Measurements from ENCODE around the gene TC2N.

TC2N gene

GRCh38 chr14:91753501-91754128, 113.7 kb downstream of the TC2N start:
- H3K36me3 ChIP-seq (ENCODE audit: insufficient read depth, insufficient read length, low read length), result no peaks in the 10 kb centered on the region
- DNase-seq (ENCODE audit: low read depth, low spot score), result no peak
- no peak overlapping the region for H3K9ac ChIP-seq (ENCODE audit: insufficient read length, low read depth)
- H3K4me3 ChIP-seq (ENCODE audit: insufficient read length, low read depth), result no peak overlapping the region
- no peaks in the 10 kb centered on the region for H3K27me3 ChIP-seq (ENCODE audit: insufficient read depth, insufficient read length)
- TF ChIP-seq SUZ12 (IDR thresholded peaks at IDR 0.05; ENCODE audit: extremely low read depth, insufficient read depth, insufficient read length), result no peak
- TF ChIP-seq ZNF274 (IDR thresholded peaks at IDR 0.05; ENCODE audit: low read depth, low read length), result no peak
- no peak for TF ChIP-seq YY1 (IDR thresholded peaks at IDR 0.05; ENCODE audit: insufficient read depth, insufficient read length)
- no peaks in the 10 kb centered on the region for H3K9me3 ChIP-seq (ENCODE audit: insufficient read depth, low read length)
- H3K4me1 ChIP-seq (ENCODE audit: insufficient read depth, insufficient read length), result no peaks in the 10 kb centered on the region

GRCh38 chr14:91752961-91753360, 114.4 kb downstream of the TC2N start:
- H3K4me1 ChIP-seq (ENCODE audit: insufficient read depth, insufficient read length), result no peaks in the 10 kb centered on the region
- no peak for DNase-seq (ENCODE audit: low read depth, low spot score)
- TF ChIP-seq SUZ12 (IDR thresholded peaks at IDR 0.05; ENCODE audit: extremely low read depth, insufficient read depth, insufficient read length) (no peak), ZNF274 (IDR thresholded peaks at IDR 0.05; ENCODE audit: low read depth, low read length) (no peak), YY1 (IDR thresholded peaks at IDR 0.05; ENCODE audit: insufficient read depth, insufficient read length) (no peak)

GRCh38 chr14:91751719-91752118, 115.6 kb downstream of the TC2N start:
- H3K4me3 ChIP-seq (ENCODE audit: insufficient read length, low read depth), result no peak overlapping the region
- DNase-seq (ENCODE audit: low read depth, low spot score), result no peak
- TF ChIP-seq SUZ12 (IDR thresholded peaks at IDR 0.05; ENCODE audit: extremely low read depth, insufficient read depth, insufficient read length) (no peak), YY1 (IDR thresholded peaks at IDR 0.05; ENCODE audit: insufficient read depth, insufficient read length) (no peak), ZNF274 (IDR thresholded peaks at IDR 0.05; ENCODE audit: low read depth, low read length) (no peak)
- H3K9ac ChIP-seq (ENCODE audit: insufficient read length, low read depth), result no peak overlapping the region
- no peaks in the 10 kb centered on the region for H3K4me1 ChIP-seq (ENCODE audit: insufficient read depth, insufficient read length)
- no peaks in the 10 kb centered on the region for H3K9me3 ChIP-seq (ENCODE audit: insufficient read depth, low read length)
- no peaks in the 10 kb centered on the region for H3K36me3 ChIP-seq (ENCODE audit: insufficient read depth, insufficient read length, low read length)
- H3K27me3 ChIP-seq (ENCODE audit: insufficient read depth, insufficient read length), result no peaks in the 10 kb centered on the region

More at GRCh38 chr14:91752961-91753360, 114.4 kb downstream of the TC2N start:
- no peak overlapping the region for H3K4me3 ChIP-seq (ENCODE audit: insufficient read length, low read depth)
- no peak overlapping the region for H3K9ac ChIP-seq (ENCODE audit: insufficient read length, low read depth)
- H3K27me3 ChIP-seq (ENCODE audit: insufficient read depth, insufficient read length), result no peaks in the 10 kb centered on the region
- no peaks in the 10 kb centered on the region for H3K9me3 ChIP-seq (ENCODE audit: insufficient read depth, low read length)
- H3K36me3 ChIP-seq (ENCODE audit: insufficient read depth, insufficient read length, low read length), result no peaks in the 10 kb centered on the region

- TF ChIP-seq ZNF274 (IDR thresholded peaks at IDR 0.05; ENCODE audit: low read depth, low read length), result no peak
- no peak for TF ChIP-seq SUZ12 (IDR thresholded peaks at IDR 0.05; ENCODE audit: extremely low read depth, insufficient read depth, insufficient read length)
- TF ChIP-seq YY1 (IDR thresholded peaks at IDR 0.05; ENCODE audit: insufficient read depth, insufficient read length), result no peak
- Histone ChIP-seq H3K9ac (ENCODE audit: insufficient read length, low read depth) (no peak overlapping the region), H3K36me3 (ENCODE audit: insufficient read depth, insufficient read length, low read length) (no peaks in the 10 kb centered on the region), H3K27me3 (ENCODE audit: insufficient read depth, insufficient read length) (no peaks in the 10 kb centered on the region), H3K4me3 (ENCODE audit: insufficient read length, low read depth) (no peak overlapping the region), H3K4me1 (ENCODE audit: insufficient read depth, insufficient read length) (no peaks in the 10 kb centered on the region), H3K9me3 (ENCODE audit: insufficient read depth, low read length) (no peaks in the 10 kb centered on the region)
- no peak for DNase-seq (ENCODE audit: low read depth, low spot score)
Measured at GRCh38 chr14:91750634-91751198, 116.6 kb downstream of the TC2N start.

GRCh38 chr14:91749868-91750267, 117.5 kb downstream of the TC2N start:
- H3K27me3 ChIP-seq (ENCODE audit: insufficient read depth, insufficient read length), result no peaks in the 10 kb centered on the region
- H3K4me1 ChIP-seq (ENCODE audit: insufficient read depth, insufficient read length), result no peaks in the 10 kb centered on the region
- no peak overlapping the region for H3K9ac ChIP-seq (ENCODE audit: insufficient read length, low read depth)
- DNase-seq (ENCODE audit: low read depth, low spot score), result no peak
- no peak for TF ChIP-seq SUZ12 (IDR thresholded peaks at IDR 0.05; ENCODE audit: extremely low read depth, insufficient read depth, insufficient read length)
- no peak for TF ChIP-seq ZNF274 (IDR thresholded peaks at IDR 0.05; ENCODE audit: low read depth, low read length)
- no peak for TF ChIP-seq YY1 (IDR thresholded peaks at IDR 0.05; ENCODE audit: insufficient read depth, insufficient read length)
- no peaks in the 10 kb centered on the region for H3K9me3 ChIP-seq (ENCODE audit: insufficient read depth, low read length)
- H3K36me3 ChIP-seq (ENCODE audit: insufficient read depth, insufficient read length, low read length), result no peaks in the 10 kb centered on the region
- H3K4me3 ChIP-seq (ENCODE audit: insufficient read length, low read depth), result no peak overlapping the region

GRCh38 chr14:91748049-91748448, 119.3 kb downstream of the TC2N start:
- Histone ChIP-seq H3K36me3 (ENCODE audit: insufficient read depth, insufficient read length, low read length) (no peaks in the 10 kb centered on the region), H3K9ac (ENCODE audit: insufficient read length, low read depth) (no peak overlapping the region), H3K4me1 (ENCODE audit: insufficient read depth, insufficient read length) (no peaks in the 10 kb centered on the region), H3K9me3 (ENCODE audit: insufficient read depth, low read length) (no peaks in the 10 kb centered on the region), H3K4me3 (ENCODE audit: insufficient read length, low read depth) (no peak overlapping the region), H3K27me3 (ENCODE audit: insufficient read depth, insufficient read length) (no peaks in the 10 kb centered on the region)
- no peak for TF ChIP-seq ZNF274 (IDR thresholded peaks at IDR 0.05; ENCODE audit: low read depth, low read length)
- TF ChIP-seq YY1 (IDR thresholded peaks at IDR 0.05; ENCODE audit: insufficient read depth, insufficient read length), result no peak
- TF ChIP-seq SUZ12 (IDR thresholded peaks at IDR 0.05; ENCODE audit: extremely low read depth, insufficient read depth, insufficient read length), result no peak
- DNase-seq (ENCODE audit: low read depth, low spot score), result no peak

- Histone ChIP-seq H3K9ac (ENCODE audit: insufficient read length, low read depth) (no peak overlapping the region), H3K9me3 (ENCODE audit: insufficient read depth, low read length) (no peaks in the 10 kb centered on the region)
- TF ChIP-seq ZNF274 (IDR thresholded peaks at IDR 0.05; ENCODE audit: low read depth, low read length) (no peak), YY1 (IDR thresholded peaks at IDR 0.05; ENCODE audit: insufficient read depth, insufficient read length) (no peak), SUZ12 (IDR thresholded peaks at IDR 0.05; ENCODE audit: extremely low read depth, insufficient read depth, insufficient read length) (no peak)
Measured at GRCh38 chr14:91745344-91745743, 122.0 kb downstream of the TC2N start.

More at GRCh38 chr14:91745344-91745743, 122.0 kb downstream of the TC2N start:
- no peaks in the 10 kb centered on the region for H3K4me1 ChIP-seq (ENCODE audit: insufficient read depth, insufficient read length)
- H3K36me3 ChIP-seq (ENCODE audit: insufficient read depth, insufficient read length, low read length), result no peaks in the 10 kb centered on the region
- DNase-seq (ENCODE audit: low read depth, low spot score), result no peak
- no peak overlapping the region for H3K4me3 ChIP-seq (ENCODE audit: insufficient read length, low read depth)
- H3K27me3 ChIP-seq (ENCODE audit: insufficient read depth, insufficient read length), result no peaks in the 10 kb centered on the region
